Activated T-helper 1 cell treated with anti-CD3 and anti-CD28 coated beads, Interleukin-2, amount 50 U/mL, for 16 hours (primary cell): ENCODE measurements around the gene RACGAP1.
"Not testable (repeated sequence)": the region's sequence is repeated elsewhere in the genome, so short reads cannot be mapped to it uniquely, and the experiment has no call there.

Experiments
- DNase-seq, 2 donors: peaks; one replicate each; pipeline ENCODE4 v3.0.0-alpha.2; 2020; ENCODE audit warnings: low read depth in 1 of 2, low spot score in 1 of 2

Gene RACGAP1

DNA sequence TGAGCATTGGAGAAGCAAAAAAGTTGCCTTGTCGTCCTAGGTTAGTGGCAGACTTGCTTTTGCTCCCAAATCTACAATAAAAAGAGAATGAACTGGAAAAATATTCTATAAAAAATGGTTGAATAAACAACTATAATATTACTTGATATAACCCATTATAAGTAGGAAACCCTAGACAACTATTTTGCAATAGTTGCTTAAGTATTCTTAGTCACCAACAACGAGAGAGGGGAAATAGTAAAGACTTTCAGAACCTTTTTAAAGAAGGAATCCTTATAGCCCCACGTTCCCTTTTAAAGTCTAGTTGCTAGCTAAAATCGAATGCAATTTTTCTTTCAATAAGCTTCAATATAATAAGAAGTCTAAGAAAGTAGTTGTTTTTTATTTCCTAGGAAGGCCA, 35.0 kb downstream of the RACGAP1 start:
- DNase-seq = no peak

DNA sequence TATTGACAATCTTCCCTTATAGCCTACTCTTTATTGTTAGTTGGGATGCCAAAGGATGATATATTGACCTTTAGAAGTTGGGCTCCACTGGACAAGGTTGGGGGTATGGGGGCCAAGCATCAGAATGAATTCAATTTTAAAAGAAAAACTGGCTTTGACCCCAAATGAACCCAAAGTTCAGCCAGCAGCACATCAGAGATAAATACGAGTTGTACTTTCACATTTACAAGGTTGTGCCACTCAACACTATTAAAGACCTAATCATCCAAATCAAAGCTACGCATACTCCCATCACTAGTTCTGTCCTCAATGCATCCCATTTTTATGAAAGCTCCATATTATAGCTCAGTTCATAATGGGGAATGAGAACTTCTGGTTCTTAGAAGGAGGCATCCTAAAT, 35.9 kb downstream of the RACGAP1 start:
- not testable (repeated sequence) for DNase-seq

DNA sequence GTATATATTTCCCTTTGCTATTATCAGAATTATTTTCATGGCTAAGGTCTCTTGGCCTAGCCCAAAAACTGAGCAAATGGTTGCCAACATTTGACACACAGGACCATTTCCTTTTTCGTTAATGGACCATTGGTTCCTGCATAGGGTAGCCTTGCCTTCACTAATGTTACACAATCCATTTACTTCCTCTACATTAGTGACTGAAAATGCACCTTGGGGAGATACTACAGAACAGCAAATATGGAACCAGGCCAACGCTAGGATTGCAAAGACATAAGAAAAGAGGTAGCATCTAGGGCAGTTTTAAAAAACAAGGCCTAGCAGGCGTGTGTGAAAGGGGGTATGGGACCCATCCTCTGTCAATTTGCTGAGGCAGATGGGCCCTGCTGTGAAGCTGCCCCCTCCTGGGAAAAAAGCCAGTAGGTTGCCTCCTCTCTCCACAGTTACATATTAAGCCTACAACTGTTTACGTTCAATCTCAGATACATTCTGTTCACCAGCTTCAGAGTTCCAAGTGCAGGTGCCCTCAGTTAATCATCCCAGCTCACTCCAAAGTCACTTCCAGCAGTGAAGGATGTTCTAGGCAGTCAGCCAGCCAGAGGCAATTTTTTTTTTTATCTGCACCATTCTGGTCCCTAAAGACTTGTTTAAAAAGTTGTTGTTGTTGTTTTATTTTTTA, 37.5 kb downstream of the RACGAP1 start:
- no peak for DNase-seq

DNA sequence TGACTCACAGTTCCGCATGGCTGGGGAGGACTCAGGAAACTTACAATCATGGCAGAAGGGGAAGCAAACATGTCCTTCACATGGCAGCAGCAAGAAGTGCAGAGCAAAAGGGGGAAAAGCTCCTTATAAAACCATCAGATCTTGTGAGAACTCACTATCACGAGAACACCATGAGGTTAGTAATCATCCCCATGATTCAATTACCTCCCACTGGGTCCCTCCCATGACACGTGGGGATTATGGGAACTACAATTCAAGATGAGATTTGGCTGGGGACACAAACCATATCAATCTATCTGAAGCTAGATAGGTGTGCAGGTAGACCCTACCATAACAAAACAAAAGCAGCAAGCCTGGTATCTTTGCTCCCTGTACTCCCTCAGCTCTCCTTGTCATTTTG, 38.8 kb downstream of the RACGAP1 start:
- DNase-seq = not testable (repeated sequence)

DNA sequence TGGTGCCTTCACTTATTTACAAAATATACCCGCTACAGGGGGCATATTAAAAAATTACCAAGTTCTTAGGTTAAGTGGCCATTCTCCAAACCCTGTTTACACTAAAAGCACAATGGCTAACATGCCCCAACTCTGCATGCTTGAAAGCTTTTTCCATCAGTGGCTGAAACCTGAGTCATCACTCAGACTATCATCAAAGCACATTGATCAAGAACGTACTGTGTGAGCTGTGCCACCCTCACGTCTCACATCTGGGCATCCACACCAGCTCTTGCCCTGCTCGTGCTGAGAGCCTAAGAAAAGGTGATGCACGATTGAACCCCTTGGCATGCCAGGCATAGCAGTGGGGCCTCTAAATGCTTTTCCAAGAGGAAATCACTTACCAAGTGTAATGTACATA, 39.3 kb downstream of the RACGAP1 start:
- DNase-seq = no peak

DNA sequence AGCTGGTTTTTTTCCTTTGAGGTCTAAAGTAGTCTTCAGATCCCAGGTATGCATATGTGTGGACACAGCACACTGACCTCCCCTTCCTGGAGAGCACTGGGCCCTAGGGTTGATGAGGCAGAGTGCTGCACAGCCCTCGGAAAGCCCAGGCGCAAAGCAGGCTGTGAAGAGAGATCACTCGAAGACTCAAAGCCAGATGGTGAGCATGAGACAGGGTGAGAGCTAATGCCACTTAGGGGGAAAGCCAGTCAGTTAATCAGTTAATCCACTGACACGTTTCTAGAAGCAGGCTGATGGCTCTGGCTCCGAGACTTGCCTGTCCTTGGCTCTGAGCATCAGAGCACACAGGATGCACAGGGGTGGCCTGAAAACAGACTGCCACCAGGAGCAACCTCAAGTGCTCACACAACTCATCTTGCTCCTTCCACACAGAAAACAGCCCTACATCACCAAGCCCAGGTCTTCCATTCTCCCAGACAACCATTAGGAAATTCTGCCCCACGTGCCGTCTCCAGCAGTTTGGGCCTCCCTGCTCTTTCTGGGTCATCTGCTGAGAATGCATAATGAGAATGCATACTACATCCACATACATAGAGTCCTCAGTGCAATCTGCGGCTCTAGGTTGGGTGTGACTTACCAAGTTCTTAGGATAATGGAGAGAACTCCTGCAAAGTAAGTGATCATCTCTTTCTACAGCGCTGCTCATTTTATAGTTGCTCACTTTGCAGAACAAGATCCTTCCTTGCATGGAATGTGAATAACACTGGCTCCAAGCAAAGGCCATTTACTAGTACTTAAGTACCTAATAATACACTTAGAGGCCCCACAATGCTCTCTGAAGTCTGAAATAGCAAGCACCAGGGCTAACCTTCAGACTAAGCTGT, 40.6 kb downstream of the RACGAP1 start:
- no peak for DNase-seq

DNA sequence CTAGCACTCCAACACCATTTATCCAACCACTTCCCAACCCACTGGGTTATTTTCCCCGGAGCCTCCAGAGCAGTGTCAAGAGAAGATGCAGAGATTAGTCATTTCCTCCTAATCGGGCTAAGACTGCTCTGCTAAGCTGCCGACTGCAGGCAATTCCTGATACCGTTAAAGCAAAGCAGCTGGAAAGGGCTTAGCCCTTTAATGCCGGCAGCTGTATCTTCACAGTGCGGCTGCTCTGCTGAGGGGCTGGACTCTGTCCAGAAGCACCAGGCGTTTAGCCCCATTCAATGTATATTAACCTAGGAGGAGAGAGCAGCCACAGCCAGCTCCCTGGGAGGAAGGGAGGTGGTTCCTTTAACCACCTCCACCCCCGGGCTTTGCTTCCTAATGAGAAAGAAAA, 41.4 kb downstream of the RACGAP1 start:
- no peak for DNase-seq

DNA sequence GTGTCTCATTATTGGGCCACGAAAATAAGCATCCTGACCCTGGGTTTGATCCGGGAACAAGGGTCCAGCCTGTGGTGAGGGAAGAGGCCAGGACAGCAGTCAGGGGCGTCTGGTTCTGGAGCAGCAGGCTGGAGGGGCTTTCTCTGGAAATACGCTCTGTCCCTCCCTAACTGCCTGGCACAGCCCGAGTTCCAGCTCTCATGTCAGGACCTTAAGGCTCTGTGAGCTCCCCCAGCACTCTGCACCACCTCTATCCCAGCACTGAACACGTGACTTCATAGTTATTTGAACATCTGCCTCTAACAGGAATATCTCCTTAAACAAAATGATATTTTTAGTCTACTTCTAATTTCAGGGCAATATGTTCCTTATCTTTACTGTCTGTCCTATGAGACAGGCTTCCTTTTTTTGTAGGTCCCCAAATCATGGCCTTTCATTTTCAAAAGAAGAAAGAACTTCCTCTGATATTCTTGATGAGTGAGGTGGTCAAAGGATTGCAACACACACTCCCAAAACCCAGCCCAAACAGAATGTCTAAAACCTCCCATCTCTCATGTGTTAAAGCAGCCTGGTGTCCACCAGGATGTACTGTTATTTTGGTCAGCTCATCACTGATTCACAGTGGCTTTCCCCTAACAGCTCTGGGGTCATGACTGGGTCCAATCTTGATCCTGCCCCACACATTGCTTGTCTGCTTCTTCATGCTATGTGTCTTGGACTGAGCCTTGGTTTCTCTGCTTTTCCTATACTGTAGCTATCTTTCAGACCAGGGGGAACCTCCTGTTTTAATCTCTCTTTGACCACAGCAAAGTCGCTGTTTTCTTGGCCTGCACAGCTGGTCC, 42.8 kb downstream of the RACGAP1 start:
- DNase-seq = no peak

DNA sequence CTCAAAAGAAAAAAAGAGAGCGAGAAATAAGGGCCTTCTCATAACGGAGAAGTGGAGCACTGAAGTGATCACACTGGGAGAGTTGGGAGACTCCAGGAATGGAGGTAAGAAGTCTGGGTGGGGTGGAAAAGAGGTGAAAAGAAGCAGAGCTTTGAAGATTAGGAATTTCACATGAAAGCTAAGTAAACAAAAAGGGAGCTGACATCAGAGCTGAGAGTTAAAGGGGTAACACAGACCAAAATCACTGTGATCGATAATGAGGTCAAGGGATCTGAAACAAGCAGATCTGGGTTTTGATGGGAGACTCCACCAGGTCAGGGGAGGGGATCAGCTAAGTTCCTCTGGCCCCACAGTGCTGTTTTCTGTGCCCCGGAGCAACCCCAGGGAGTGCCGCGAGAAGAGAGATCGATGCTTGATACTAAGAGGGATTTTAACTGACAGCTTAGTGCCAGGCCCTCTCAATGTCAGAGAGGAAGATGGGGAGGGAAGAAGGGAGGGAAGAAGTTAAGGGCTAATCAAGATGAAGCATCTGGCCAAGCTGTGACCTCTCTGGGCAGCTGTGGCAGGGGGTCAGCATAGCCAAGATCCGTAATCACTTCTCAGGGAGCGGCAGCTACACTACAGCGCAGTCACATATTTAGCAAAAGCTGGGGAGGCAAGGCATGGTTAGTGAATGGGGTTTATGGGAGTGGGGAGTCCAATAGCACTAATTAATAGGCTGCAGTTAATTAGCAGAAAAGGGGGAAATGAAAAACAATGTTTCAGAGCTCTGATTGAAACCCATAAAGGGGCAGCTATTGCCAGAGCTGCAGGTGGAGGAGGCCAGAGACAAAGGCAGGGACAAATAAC, 44.6 kb downstream of the RACGAP1 start:
- no peak for DNase-seq

DNA sequence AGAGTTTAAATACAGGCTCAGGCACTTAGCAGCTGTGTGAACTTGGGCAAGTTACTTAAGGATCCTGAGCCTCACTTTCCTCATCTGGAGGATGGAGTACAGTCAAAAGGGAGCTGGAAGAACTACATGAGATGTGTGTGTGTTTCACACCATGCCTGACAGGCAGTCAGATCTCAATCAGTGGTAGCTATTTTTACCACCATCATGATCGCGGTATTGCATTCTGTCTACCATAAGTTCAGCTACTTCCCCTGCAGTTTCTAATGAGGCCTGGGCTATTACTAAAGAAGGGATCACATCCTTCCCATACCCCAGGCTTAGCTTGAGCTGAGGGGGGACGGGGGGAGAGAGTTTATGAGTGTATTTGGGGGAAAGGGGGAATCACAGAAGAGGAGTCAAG, 45.5 kb downstream of the RACGAP1 start:
- no peak for DNase-seq

DNA sequence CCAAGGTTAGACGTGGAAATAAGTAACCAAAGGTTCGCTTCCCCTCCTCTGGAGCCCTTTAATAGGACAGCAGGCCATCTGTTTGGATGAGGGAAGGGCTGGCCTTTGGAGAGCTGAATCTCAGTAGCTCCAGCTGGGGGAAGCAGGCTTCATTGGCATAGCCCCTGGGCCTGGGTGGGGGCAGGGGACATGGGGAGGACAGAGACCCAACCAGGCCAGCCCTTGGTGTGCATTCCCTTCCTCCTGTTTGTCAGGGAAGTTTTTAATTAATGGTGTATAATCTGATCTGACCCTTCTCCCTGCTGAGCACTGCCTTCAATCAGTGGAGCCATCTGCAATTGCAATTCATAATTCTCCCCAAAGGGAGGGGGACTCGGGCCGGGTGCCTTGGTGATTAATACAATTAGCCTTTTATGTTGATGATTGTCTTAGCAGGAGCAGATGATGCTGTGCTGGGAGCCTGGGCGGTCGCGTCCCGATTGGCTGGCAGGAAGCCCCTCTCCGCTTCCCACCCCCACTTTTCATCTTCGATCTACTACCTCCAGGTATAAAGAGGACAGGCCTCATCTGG, 46.2 kb downstream of the RACGAP1 start:
- DNase-seq = no peak

DNA sequence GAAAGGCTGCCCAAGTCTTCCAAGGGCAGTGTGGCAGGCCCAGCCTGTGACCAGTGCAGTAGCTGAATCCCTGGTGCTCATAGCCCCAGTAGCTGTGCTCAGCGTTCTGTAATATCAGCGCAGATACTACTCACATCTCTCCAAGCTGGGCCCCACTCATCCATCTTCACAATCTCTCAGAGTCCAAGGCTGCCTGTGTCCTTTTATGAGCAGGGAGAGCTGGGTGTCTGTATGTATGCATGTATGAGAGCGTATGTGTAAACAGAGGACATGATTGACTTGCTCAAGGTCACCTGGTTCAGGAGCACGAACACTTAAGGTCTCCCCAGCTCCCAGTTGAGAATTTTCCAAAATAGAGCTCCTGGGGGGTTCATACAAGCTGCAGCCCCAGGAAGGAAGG, 47.2 kb downstream of the RACGAP1 start:
- no peak for DNase-seq

DNA sequence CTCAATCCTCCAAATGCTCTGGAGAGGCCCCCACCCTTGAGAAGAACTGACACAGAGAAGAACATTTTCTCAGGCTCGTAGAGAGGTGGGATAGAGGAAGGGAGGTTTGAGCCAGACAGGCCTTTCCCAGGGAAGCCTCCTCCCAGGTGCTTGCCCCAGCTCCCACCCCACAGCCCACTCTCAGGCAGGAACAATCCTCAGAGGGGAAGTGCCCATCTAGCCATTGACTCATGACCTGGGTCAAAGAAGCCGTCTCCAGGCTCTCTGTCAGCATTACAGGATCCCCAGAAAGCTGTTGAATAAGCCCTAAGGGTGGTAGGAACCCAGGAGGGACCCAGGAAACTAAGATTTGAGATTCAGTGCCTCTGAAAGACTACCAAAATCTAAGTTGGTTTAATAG, 48.7 kb downstream of the RACGAP1 start:
- no peak for DNase-seq

DNA sequence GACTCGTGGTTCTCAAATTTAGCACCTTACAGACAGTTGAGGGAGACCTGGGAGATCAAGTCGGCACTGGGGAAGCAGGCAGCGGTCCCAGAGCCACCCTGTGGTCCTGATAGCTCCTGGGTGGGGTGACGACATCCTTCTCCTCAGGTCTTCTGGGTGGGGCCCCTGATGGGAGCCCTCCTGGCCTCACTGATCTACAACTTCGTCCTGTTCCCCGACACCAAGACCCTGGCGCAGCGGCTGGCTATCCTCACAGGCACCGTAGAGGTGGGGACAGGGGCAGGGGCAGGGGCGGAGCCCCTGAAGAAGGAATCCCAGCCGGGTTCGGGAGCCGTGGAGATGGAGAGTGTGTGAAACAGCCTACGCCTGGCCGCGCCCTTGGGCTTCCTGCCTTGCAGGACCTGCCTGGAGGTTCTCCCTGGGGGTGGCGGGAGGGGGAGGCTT, 50.0 kb downstream of the RACGAP1 start:
- no peak for DNase-seq

DNA sequence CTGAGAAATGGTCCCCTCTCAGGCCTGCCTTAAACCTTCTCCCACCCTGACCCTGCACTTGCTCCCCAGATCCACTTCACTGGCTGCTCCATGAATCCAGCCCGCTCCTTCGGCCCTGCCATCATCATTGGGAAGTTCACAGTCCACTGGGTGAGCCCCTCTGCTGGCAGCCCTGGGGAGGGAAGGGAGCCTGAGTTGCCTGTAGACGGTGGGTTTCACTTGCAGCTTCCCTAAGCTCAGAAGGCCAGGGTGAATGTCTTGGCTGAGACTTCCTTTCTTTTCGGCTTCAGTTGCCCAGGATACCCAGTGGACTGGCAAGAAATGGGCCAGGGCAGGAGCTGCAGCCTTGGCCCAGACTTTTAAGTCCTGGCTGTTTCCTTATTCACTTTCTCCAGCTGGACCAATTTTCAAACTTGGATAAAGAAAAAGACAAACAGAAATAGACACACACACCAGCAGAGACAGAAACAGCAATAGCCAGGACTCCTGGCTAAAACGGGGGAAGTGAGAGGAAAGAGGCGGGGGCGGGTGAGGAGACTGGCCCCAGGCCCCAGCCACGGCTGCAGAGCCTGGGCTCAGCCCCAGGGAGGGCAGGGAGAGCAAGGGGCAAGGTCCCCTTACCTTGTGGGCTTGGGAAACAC, 50.5 kb downstream of the RACGAP1 start:
- DNase-seq = no peak

DNA sequence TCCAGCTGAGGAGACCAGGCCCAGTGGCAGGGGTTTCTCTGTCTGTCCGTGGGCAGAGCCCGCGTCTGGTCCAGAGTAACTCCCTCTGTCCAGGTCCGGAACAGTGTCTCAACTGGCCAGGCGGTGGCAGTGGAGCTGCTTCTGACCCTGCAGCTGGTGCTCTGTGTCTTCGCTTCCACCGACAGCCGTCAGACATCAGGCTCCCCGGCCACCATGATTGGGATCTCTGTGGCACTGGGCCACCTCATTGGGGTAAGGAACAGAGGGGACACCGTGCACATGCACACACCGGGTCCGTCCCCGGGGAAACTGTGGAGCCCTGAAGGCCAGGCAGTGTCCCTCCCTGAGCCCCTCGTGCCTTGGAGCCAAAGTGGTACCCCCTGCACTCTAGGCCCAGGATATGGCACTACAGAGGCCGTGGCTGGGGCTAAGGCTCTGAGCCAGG, 51.0 kb downstream of the RACGAP1 start:
- no peak for DNase-seq

DNA sequence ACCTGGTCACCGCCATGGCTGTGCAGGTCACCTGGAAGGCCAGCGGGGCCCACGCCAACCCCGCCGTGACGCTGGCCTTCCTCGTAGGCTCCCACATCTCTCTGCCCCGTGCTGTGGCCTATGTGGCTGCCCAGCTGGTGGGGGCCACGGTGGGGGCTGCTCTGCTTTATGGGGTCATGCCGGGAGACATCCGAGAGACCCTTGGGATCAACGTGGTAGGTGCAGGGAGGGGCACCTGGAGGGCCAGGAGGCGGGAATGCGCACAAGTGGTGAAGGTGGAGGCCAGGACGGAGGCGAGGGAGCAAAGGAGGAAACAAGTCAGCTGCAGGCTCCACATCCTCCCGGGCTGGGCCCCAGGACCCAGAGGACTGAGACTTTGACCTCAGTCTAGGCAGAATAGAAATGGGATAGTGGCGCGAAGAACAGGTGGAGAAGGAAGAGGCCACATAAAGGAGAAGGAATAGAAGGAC, 51.9 kb downstream of the RACGAP1 start:
- no peak for DNase-seq

DNA sequence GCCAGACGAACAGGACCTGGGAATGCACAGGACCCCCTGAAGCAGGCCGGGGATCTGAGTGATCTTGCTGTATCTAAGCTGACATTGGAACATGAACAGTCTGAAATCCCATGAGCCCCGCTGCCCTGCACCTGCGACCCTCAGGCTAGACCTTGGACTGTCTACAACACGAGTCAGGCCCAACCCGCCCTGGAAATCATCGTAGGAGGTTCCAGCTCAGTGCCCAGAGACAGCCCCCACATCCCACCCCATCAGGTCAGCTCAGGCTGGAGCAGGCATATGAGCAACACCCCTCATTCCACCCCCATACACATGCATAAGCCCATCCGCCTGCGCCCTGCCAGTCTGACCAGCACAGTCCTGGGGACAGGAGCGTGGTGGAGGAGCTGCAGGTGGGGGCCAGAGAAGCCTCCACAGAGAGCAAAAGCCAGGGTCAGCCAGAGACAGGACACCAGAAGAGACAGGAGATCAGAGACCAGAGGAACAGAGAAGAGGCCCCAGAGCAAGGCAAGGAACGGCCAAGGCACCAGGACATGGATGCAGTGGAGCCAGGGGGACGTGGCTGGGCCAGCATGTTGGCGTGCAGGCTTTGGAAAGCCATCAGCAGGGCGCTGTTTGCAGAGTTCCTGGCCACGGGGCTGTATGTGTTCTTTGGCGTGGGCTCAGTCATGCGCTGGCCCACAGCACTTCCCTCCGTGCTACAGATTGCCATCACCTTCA, 52.5 kb downstream of the RACGAP1 start, which contains the start of gene AQP6:
TSS of gene AQP6 (plus strand) at position 307 of the 720 bp plus-strand sequence. CDS start at position 534, 227 bp downstream.
- DNase-seq = no peak

DNA sequence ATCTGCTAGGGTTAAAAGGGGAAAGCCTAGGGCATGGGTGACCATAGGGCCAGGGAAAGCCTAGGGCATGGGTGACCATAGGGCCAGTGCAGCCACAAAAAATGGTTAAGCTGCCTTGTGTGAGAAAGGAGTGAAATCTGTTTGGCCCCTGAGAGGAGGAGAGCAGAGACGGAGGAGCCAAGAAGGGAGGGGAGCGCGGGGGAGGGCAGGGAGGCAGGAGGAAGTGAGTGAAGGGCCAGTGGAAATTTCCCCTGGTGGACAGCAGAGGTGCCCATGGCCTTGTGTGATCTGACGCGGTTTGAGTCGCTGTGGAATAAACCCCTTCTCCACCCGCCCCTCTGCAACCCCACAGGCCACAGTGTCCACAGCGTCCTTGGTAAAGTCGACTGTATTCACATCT, 53.2 kb downstream of the RACGAP1 start:
- no peak for DNase-seq
